ENCODE results near the gene SLIT3. TPM values are rescaled to one million over a fixed set of nuclear protein-coding genes. Genes with fewer than 3 reads are reported as not detected.
"Not testable (repeated sequence)": the region's sequence is repeated elsewhere in the genome, so short reads cannot be mapped to it uniquely, and the experiment has no call there.

The SLIT3 gene
- total RNA-seq, 1 donor from 2014 or later, result 3.1 TPM

DNA sequence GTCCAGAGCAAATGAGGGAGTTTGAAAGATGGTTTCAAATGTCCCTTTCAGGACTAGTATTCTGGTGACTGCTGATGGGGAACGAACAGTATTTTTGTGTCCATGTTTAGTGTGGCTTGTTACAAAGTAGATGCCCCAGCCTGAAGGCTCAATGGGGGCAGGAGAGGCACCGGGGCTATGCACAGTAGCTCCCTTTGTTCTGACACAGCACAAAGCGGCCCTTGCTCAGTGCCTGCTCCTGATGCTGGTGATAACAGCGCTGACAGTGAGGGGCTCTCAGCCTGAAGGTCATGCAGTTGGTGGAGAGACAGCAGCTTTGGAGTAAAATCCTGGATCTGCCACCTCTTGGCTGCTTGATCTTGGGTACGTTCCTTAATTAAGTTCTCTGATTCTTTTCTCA lies 188.9 kb downstream of the SLIT3 start:
- TF ChIP-seq, protein P1, sequence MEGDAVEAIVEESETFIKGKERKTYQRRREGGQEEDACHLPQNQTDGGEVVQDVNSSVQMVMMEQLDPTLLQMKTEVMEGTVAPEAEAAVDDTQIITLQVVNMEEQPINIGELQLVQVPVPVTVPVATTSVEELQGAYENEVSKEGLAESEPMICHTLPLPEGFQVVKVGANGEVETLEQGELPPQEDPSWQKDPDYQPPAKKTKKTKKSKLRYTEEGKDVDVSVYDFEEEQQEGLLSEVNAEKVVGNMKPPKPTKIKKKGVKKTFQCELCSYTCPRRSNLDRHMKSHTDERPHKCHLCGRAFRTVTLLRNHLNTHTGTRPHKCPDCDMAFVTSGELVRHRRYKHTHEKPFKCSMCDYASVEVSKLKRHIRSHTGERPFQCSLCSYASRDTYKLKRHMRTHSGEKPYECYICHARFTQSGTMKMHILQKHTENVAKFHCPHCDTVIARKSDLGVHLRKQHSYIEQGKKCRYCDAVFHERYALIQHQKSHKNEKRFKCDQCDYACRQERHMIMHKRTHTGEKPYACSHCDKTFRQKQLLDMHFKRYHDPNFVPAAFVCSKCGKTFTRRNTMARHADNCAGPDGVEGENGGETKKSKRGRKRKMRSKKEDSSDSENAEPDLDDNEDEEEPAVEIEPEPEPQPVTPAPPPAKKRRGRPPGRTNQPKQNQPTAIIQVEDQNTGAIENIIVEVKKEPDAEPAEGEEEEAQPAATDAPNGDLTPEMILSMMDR (conservative IDR thresholded peaks at IDR 0.05; ENCODE audit: low read depth, low read length), result no peak
- no peak for DNase-seq (ENCODE audit: low read depth)

DNA sequence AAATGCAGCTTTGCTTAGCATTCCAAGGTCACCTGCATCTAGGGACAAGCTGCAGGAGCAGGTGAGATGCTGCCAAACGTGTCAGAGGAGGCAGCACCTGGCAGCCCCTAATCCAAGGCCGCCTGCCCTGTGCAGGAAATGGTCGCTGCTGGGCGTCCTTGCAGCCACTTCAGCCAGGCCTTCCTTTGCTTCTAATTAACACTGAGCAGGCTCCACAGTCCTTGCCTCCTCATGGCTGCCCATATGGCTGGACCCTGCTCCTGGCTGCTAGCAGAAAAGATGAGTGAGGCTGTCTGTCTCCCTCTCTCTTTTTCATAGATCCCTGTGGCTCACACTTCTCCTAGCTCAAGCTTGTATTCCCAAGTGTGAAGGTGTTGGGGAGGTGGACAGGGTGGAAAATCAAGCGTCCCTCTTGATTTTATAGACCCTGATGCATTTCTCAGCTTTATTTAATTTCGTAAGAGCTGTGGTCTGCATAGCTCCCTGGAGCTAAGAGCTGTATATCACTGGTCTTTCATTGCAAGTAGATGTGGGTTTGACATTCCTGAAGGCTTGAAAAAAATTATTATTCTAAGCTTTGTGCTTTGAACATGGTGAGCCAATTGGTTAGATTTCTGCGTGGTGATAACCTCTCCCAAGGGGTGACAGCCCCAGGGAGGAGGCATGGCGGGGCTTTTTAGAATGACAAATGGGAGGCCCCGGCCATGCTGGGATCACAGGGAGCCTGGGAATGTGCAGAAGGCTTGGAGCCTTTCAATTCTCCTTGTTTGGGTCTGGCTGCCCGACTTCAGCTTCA lies 193.8 kb downstream of the SLIT3 start:
- no peak for DNase-seq (ENCODE audit: low read depth)
- TF ChIP-seq, protein P1 (conservative IDR thresholded peaks at IDR 0.05; ENCODE audit: low read depth, low read length), result no peak
- H3K4me3 ChIP-seq (ENCODE audit: low read depth, low read length), result no peak overlapping the region

More for the DNA sequence above, 188.9 kb downstream of the SLIT3 start:
- H3K4me3 ChIP-seq (ENCODE audit: low read depth, low read length), result no peak overlapping the region

DNA sequence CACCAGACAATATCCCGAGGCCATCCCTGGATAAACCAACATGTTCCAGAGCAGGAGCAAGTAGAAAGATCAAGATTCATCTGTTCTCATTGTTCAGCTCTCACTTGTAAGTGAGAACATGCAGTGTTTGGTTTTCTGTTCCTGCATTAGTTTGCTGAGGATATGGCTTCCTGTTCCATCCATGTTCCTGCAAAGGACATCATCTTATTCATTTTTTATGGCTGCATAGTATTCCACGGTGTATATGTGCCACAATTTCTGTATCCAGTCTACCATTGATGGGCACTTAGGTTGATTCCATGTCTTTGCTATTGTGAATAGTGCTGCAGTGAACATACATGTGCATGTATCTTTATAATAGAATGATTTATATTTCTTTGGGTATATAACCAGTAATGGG lies 195.4 kb downstream of the SLIT3 start:
- not testable (repeated sequence) for H3K4me3 ChIP-seq (ENCODE audit: low read depth, low read length); DNase-seq (ENCODE audit: low read depth)

DNA sequence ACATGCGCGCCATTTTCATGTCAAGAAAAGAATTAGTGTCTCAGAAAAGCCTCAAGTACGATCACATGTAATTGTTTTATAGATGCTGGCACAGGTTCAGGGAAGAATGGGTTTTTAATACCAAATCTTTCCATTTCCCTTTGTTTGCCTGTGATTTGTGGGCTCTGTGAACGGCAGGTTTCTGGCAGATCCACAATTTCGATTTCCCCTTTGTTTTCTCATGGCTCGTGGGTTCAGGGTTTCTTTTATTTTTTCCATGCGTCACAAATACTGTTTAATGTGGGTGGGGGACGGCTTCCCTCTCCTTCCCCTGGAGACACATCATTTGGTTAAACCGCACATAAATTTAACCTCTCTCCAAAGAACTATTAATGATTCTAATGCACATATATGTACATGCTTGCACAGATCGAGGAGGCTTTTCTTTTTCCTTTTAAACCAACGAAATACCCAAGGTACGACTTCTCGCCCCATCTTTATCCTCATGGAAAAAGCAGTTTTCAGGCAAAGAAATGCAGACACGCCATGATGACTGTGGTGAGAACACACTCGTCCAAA lies 195.9 kb downstream of the SLIT3 start:
- TF ChIP-seq, protein P1 (conservative IDR thresholded peaks at IDR 0.05; ENCODE audit: low read depth, low read length), result no peak
- no peak for DNase-seq (ENCODE audit: low read depth)
- H3K4me3 ChIP-seq (ENCODE audit: low read depth, low read length), result no peak overlapping the region

DNA sequence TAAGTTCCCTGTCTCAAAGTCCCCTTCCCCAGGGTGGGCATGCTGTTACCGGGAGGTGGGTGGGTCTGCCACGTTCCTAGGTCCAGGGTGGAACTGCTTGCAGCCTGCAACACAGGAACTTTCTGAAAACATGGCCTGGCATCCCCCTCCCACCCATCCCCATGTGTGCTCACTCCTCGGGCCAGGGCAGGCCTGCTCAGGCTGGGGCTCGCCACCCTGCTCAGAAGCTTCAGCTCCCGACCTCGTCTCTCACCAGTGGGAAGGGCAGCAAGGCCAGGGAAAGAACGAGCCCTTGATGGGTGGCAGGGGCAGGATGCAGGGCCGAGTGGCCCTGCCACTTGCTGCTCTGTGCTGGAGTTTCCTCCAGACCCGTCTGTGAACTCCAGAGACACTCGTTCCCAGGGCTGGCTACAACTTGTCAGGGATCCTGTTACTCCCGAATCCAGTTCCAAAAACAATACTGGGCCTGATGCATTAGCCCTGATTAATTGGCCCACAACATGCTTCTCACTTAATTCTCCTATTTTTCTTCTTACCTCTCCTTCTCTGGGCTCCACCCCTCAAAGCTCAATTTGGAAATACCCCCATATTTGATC lies 197.3 kb downstream of the SLIT3 start:
- DNase-seq (ENCODE audit: low read depth), result no peak
- TF ChIP-seq, protein P1 (conservative IDR thresholded peaks at IDR 0.05; ENCODE audit: low read depth, low read length), result no peak
- H3K4me3 ChIP-seq (ENCODE audit: low read depth, low read length), result no peak overlapping the region

DNA sequence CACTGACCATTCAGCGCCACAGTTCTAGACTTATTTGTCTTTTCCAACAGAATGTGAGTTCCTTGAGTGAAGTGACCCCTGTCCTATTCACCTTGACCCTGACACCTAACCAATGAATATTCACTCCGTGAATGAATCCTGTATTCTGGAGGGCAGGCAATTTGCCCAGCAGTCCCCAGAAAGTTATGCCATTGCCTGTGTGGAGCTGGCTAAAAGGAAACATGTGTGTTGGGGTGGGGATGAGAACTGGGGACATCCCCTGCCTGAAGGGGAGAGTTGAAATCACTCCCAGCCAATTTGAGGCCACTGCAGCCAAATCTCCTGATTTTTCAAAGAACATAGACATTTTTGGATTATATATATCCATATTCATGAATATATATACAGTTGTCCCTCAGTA lies 199.0 kb downstream of the SLIT3 start:
- TF ChIP-seq, protein P1 (conservative IDR thresholded peaks at IDR 0.05; ENCODE audit: low read depth, low read length), result no peak
- H3K4me3 ChIP-seq (ENCODE audit: low read depth, low read length), result no peak overlapping the region
- no peak for DNase-seq (ENCODE audit: low read depth)

DNA sequence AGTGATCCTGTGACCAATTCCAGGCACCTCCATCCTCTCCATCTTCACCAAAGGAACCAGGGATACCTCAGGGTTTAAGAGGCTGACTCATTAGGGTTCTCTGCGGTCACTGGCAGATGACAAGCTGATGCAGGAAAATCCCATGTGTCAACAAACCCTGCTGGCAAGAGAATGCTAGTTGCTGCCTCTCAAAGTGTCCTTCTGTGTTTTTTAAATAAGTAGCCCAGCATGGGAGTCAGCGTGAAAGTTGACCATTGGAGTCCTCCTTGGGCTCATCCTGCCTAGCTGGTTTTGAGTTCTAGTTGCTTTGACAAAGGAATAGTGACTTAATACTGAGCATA lies 200.2 kb downstream of the SLIT3 start:
- TF ChIP-seq, protein P1 (conservative IDR thresholded peaks at IDR 0.05; ENCODE audit: low read depth, low read length), result no peak
- DNase-seq (ENCODE audit: low read depth), result no peak
- no peak overlapping the region for H3K4me3 ChIP-seq (ENCODE audit: low read depth, low read length)
